ENCODE results near the gene PPA1. TPM values are rescaled to one million over a fixed set of nuclear protein-coding genes. Genes with fewer than 3 reads are reported as not detected.

The PPA1 gene
- polyA plus RNA-seq = 301 and 402 TPM in 2 replicates
- 204 and 211 TPM in 2 replicates for polyA minus RNA-seq

DNA sequence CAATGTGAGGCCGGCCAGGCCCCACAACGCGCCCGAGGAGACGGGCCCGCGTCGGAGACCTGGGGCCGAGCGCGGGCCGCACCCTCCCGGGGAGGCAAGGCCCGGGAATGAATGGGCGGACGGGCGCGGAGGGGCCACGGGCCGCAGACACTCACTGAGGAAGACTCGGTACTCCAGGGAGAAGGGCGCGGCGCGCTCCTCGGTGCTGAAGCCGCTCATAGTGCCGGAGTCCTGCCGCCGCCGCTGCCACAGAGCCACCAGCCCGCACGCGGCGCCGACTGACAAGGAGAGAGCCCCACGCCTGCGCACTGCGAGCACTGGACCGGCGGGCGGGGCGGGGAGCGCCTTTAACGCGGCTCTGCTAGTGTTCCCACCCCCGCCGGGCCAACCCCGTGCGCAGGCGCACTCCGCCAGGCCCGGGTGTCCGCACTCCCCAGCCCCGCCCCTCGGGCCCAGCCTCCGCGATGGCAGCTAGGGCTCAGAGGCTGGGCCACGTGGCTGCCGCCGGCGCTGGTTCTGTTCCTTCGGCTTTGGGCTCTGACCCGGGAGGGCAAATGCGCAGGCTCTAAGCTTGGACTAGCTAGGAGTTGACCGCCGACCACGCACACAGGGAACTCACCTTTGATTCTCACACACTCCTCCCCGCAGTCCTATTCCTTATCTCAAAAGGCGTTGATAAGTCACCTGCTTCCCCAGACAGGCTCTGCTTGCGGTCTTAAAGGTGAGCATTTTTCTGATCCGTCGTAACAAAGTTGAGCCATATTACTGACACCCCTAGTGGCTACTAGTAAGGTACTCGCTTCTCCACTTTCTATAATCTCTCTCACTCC is at the start of gene PPA1:
PPA1 (minus strand) TSS at position 321 of the 830 bp plus-strand sequence; CDS start at position 219, 102 bp downstream.
- peaks cover 8% of the 10 kb centered on the region for H3K36me3 ChIP-seq (ENCODE audit: insufficient read depth, low read length)
- H3K9ac ChIP-seq (ENCODE audit: low read length) = peak within 1 kb of the TSS; percentile 91
- peak within 1 kb of the TSS; percentile 67 for H3K27ac ChIP-seq (ENCODE audit: low read length)
- peaks cover 25% of the 10 kb centered on the region for H3K79me2 ChIP-seq (replicated peaks; ENCODE audit: insufficient read depth, low read length)
- no peaks in the 10 kb centered on the region for H4K20me1 ChIP-seq (ENCODE audit: insufficient read depth)
- no peaks in the 10 kb centered on the region for H3K9me3 ChIP-seq (ENCODE audit: low read length)
- no peaks in the 10 kb centered on the region for H3K9me2 ChIP-seq (ENCODE audit: insufficient read depth, low read length)
- H2AFZ ChIP-seq (ENCODE audit: low read depth, low read length) = peak within 1 kb of the TSS; percentile 36
- peak within 1 kb of the TSS; percentile 94 for H3K4me2 ChIP-seq (ENCODE audit: low read length)
- H3F3A ChIP-seq (ENCODE audit: insufficient read depth, low read length, poor library complexity, severe bottlenecking) = no peaks in the 10 kb centered on the region
- H3K27me3 ChIP-seq (ENCODE audit: insufficient read depth, low read depth, low read length) = no peaks in the 10 kb centered on the region
- peak within 1 kb of the TSS; percentile 97 for H3K4me3 ChIP-seq (ENCODE audit: low read length)
- TF ChIP-seq CTCF (IDR thresholded peaks at IDR 0.05; ENCODE audit: poor library complexity, severe bottlenecking) (peak; percentile 64), REST (IDR thresholded peaks at IDR 0.05; ENCODE audit: borderline replicate concordance) (peak; percentile 69), MXI1 (conservative IDR thresholded peaks at IDR 0.05; ENCODE audit: poor library complexity, severe bottlenecking) (peak; percentile 97), EZH2 (IDR thresholded peaks at IDR 0.05; ENCODE audit: borderline replicate concordance, insufficient read depth, low read length, poor library complexity, severe bottlenecking) (no peak), POLR2AphosphoS5 (IDR thresholded peaks at IDR 0.05) (peak; percentile 99), RAD21 (conservative IDR thresholded peaks at IDR 0.05) (peak; percentile 14), EP300 (conservative IDR thresholded peaks at IDR 0.05; ENCODE audit: poor library complexity, severe bottlenecking) (peak; percentile 13), TAF1 (IDR thresholded peaks at IDR 0.05; ENCODE audit: low read depth) (no peak), SMC3 (conservative IDR thresholded peaks at IDR 0.05; ENCODE audit: poor library complexity) (peak; percentile 7)

DNA sequence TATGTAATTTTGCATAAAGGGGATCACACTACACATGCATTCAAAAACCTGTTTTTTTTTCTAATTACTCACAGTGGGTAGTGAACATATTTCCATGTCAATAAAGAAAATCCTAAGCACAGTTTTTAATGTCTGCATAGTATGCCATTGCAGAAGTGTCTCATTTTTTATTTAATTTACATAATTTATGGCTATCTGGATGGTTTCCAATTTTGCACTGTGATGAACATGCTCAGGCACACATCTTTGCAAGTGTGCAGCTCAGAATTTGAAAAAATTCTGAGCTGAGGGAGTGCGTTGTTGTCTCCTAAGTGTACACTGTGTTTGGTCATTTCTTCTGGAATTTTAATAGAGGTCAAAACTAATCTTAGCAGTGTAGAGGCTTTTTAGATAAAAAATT is 48.4 kb upstream of the PPA1 start:
- H3F3A ChIP-seq (ENCODE audit: insufficient read depth, low read length, poor library complexity, severe bottlenecking) = no peaks in the 10 kb centered on the region
- H3K27me3 ChIP-seq (ENCODE audit: insufficient read depth, low read depth, low read length) = peaks cover 24% of the 10 kb centered on the region
- no peaks in the 10 kb centered on the region for H4K20me1 ChIP-seq (ENCODE audit: insufficient read depth)
- H3K27ac ChIP-seq (ENCODE audit: low read length) = no peak overlapping the region
- TF ChIP-seq TAF1 (IDR thresholded peaks at IDR 0.05; ENCODE audit: low read depth) (no peak), SMC3 (conservative IDR thresholded peaks at IDR 0.05; ENCODE audit: poor library complexity) (no peak), CTCF (IDR thresholded peaks at IDR 0.05; ENCODE audit: poor library complexity, severe bottlenecking) (no peak), RAD21 (conservative IDR thresholded peaks at IDR 0.05) (no peak), EP300 (conservative IDR thresholded peaks at IDR 0.05; ENCODE audit: poor library complexity, severe bottlenecking) (no peak), MXI1 (conservative IDR thresholded peaks at IDR 0.05; ENCODE audit: poor library complexity, severe bottlenecking) (no peak), EZH2 (IDR thresholded peaks at IDR 0.05; ENCODE audit: borderline replicate concordance, insufficient read depth, low read length, poor library complexity, severe bottlenecking) (no peak), POLR2AphosphoS5 (IDR thresholded peaks at IDR 0.05) (no peak)
- no peaks in the 10 kb centered on the region for H3K9me2 ChIP-seq (ENCODE audit: insufficient read depth, low read length)
- no peak overlapping the region for H2AFZ ChIP-seq (ENCODE audit: low read depth, low read length)
- no peak overlapping the region for H3K4me3 ChIP-seq (ENCODE audit: low read length)
- no peak overlapping the region for H3K9ac ChIP-seq (ENCODE audit: low read length)
- no peaks in the 10 kb centered on the region for H3K9me3 ChIP-seq (ENCODE audit: low read length)
- H3K36me3 ChIP-seq (ENCODE audit: insufficient read depth, low read length) = no peaks in the 10 kb centered on the region
- no peaks in the 10 kb centered on the region for H3K79me2 ChIP-seq (replicated peaks; ENCODE audit: insufficient read depth, low read length)
- no peak overlapping the region for H3K4me2 ChIP-seq (ENCODE audit: low read length)

Data from neural cell (in vitro differentiated cells).